H1 (cell line): Measurements from ENCODE around the gene BTBD9. TPM values are rescaled to one million over a fixed set of nuclear protein-coding genes. Genes with fewer than 3 reads are reported as not detected.

Experiments
- CTCF ChIA-PET: fragments of 300-600 bp; sonication (Branson Sonifier 250); formaldehyde crosslinking; loops from one replicate; lab custom pipeline; 2021; ENCODE audit not compliant: partially characterized antibody; lab: Charles Lee
- POLR2A ChIA-PET: fragments of 300-600 bp; sonication (Branson Sonifier 250); formaldehyde crosslinking; loops from one replicate; lab custom pipeline; 2021; ENCODE audit warnings: inconsistent platforms; ENCODE audit not compliant: partially characterized antibody; lab: Charles Lee
- DNase-seq, 2 experiments: peaks; one replicate each; pipeline versions ENCODE4 v3.0.0 to v3.0.0-alpha.2; 2010 to 2022; ENCODE audit warnings: low spot score in 2 of 2, low read depth in 1 of 2, mixed read lengths in 1 of 2
- FAIRE-seq: peaks from 2 replicates; lab custom pipeline; 2011; peaks lifted over from hg19 to GRCh38; lab: Jason Lieb, UNC
- H2AFZ ChIP-seq: 2 replicates; pipeline ENCODE4 v1.8.1; 2012; ENCODE audit warnings: low read length, inconsistent platforms
- H2AK5ac ChIP-seq: 2 replicates; pipeline ENCODE4 v1.6.1; 2013; ENCODE audit warnings: low read depth, low read length
- H2BK120ac ChIP-seq: replicated peaks from 2 replicates; pipeline ENCODE3; 2013; ENCODE audit warnings: low read depth, low read length, inconsistent platforms
- H2BK12ac ChIP-seq: 2 replicates; pipeline ENCODE4 v1.6.1; 2013; ENCODE audit warnings: low read depth, low read length
- H2BK15ac ChIP-seq: 2 replicates; pipeline ENCODE4 v1.6.1; 2013; ENCODE audit warnings: low read length
- H2BK20ac ChIP-seq: 2 replicates; pipeline ENCODE4 v1.6.1; 2013; ENCODE audit warnings: low read length
- H2BK5ac ChIP-seq: 2 replicates; pipeline ENCODE4 v1.6.1; 2013; ENCODE audit warnings: low read depth, low read length
- H3K14ac ChIP-seq: 2 replicates; pipeline ENCODE4 v1.6.1; 2013; ENCODE audit warnings: inconsistent platforms; ENCODE audit not compliant: insufficient read length
- H3K18ac ChIP-seq: 2 replicates; pipeline ENCODE4 v1.6.1; 2013; ENCODE audit warnings: low read length; ENCODE audit errors: extremely low read depth
- H3K23ac ChIP-seq: 2 replicates; pipeline ENCODE4 v1.6.1; 2013; ENCODE audit warnings: inconsistent platforms; ENCODE audit not compliant: insufficient read length
- H3K23me2 ChIP-seq: 2 replicates; pipeline ENCODE4 v1.6.1; 2013; ENCODE audit warnings: low read depth, low read length
- H3K27ac ChIP-seq: 2 replicates; pipeline ENCODE4 v1.6.1; 2011; ENCODE audit warnings: low read depth, low read length, inconsistent platforms
- H3K27me3 ChIP-seq, 4 experiments: replicated peaks in 1 of 4; 1 replicate in 1 of 4; 2 replicates in 3 of 4; pipeline versions ENCODE4 v1.6.1 to v1.8.1; 2011 to 2013; ENCODE audit warnings: low read length in 3 of 4, mild to moderate bottlenecking in 3 of 4, inconsistent platforms in 2 of 4, mixed read lengths in 2 of 4, moderate library complexity in 1 of 4; ENCODE audit not compliant: control insufficient read depth in 3 of 4, insufficient read depth in 3 of 4; ENCODE audit errors: extremely low read depth in 1 of 4
- H3K36me3 ChIP-seq, 4 experiments: 2 replicates each; pipeline versions ENCODE4 v1.6.1 to v1.8.1; 2011 to 2013; ENCODE audit warnings: mild to moderate bottlenecking in 4 of 4, low read length in 3 of 4, moderate library complexity in 2 of 4, control low read depth in 1 of 4, inconsistent platforms in 1 of 4; ENCODE audit not compliant: insufficient read depth in 4 of 4, control insufficient read depth in 2 of 4
- H3K4ac ChIP-seq: replicated peaks from 2 replicates; pipeline ENCODE3; 2013; ENCODE audit warnings: low read length, low read depth, mixed read lengths, inconsistent platforms; ENCODE audit not compliant: insufficient read length
- H3K4me1 ChIP-seq, 4 experiments: replicated peaks in 1 of 4; 1 replicate in 1 of 4; 2 replicates in 3 of 4; pipeline versions ENCODE4 v1.6.1 to v1.8.1; 2011 to 2013; ENCODE audit warnings: low read length in 3 of 4, inconsistent platforms in 2 of 4, mixed read lengths in 1 of 4; ENCODE audit not compliant: insufficient read depth in 4 of 4, control insufficient read depth in 3 of 4
- H3K4me2 ChIP-seq, 2 experiments: 2 replicates each; pipeline versions ENCODE4 v1.6.1 to v1.8.1; 2011 to 2013; ENCODE audit warnings: low read depth in 2 of 2, low read length in 2 of 2, control low read depth in 1 of 2, inconsistent platforms in 1 of 2, mild to moderate bottlenecking in 1 of 2; ENCODE audit not compliant: insufficient read depth in 1 of 2
- H3K4me3 ChIP-seq, 4 experiments: fragments of 200-600, 300-600 bp in 1 of 4; sonication (generic), shearing (Covaris generic), sonication (Bioruptor Twin) in 1 of 4; 2 replicates each; pipeline versions ENCODE4 v1.5.1 to v1.8.1; 2011 to 2016; ENCODE audit warnings: low read length in 4 of 4, low read depth in 3 of 4, control low read depth in 2 of 4, inconsistent platforms in 2 of 4, mild to moderate bottlenecking in 2 of 4, mixed read lengths in 1 of 4, moderate library complexity in 1 of 4; ENCODE audit not compliant: insufficient read depth in 2 of 4; ENCODE audit errors: extremely low read depth in 1 of 4
- H3K56ac ChIP-seq: replicated peaks from 2 replicates; pipeline ENCODE3; 2013; ENCODE audit warnings: low read depth, mild to moderate bottlenecking, mixed read lengths, low read length, inconsistent platforms; ENCODE audit not compliant: insufficient read length
- H3K79me1 ChIP-seq: 2 replicates; pipeline ENCODE4 v1.6.1; 2013; ENCODE audit warnings: low read depth, low read length, control low read depth
- H3K79me2 ChIP-seq, 2 experiments: 2 replicates each; pipeline versions ENCODE4 v1.6.1 to v1.8.1; 2012 to 2013; ENCODE audit warnings: low read length in 2 of 2, mild to moderate bottlenecking in 2 of 2, inconsistent platforms in 1 of 2; ENCODE audit not compliant: insufficient read depth in 2 of 2, control insufficient read depth in 1 of 2
- H3K9ac ChIP-seq, 4 experiments: replicated peaks in 1 of 4; 1 replicate in 1 of 4; 2 replicates in 3 of 4; pipeline versions ENCODE4 v1.6.1 to v1.8.1; 2011 to 2013; ENCODE audit warnings: low read depth in 3 of 4, low read length in 3 of 4, control low read depth in 2 of 4, mild to moderate bottlenecking in 2 of 4, moderate library complexity in 2 of 4, inconsistent platforms in 1 of 4; ENCODE audit errors: extremely low read depth in 1 of 4
- H3K9me3 ChIP-seq, 2 experiments: 2 replicates each; pipeline versions ENCODE4 v1.6.1 to v1.8.1; 2012 to 2013; ENCODE audit warnings: mild to moderate bottlenecking in 2 of 2, moderate library complexity in 2 of 2, control low read depth in 1 of 2, inconsistent platforms in 1 of 2, low read depth in 1 of 2, low read length in 1 of 2, mixed read lengths in 1 of 2; ENCODE audit not compliant: insufficient read depth in 2 of 2
- H4K20me1 ChIP-seq, 2 experiments: replicated peaks in 1 of 2; 2 replicates each; pipeline versions ENCODE3 to v1.8.1; 2011 to 2013; ENCODE audit warnings: inconsistent platforms in 2 of 2, low read length in 2 of 2, mild to moderate bottlenecking in 1 of 2; ENCODE audit not compliant: insufficient read depth in 2 of 2, control insufficient read depth in 1 of 2
- H4K5ac ChIP-seq: 2 replicates; pipeline ENCODE4 v1.6.1; 2013; ENCODE audit warnings: low read length, low read depth, mixed read lengths, inconsistent platforms; ENCODE audit not compliant: insufficient read length
- H4K8ac ChIP-seq: 2 replicates; pipeline ENCODE4 v1.8.0; 2013; ENCODE audit warnings: mild to moderate bottlenecking, moderate library complexity, low read length, inconsistent platforms; ENCODE audit not compliant: insufficient read depth; ENCODE audit errors: extremely low read depth
- H4K91ac ChIP-seq: replicated peaks from 2 replicates; pipeline ENCODE3; 2013; ENCODE audit warnings: low read length, mixed read lengths, inconsistent platforms; ENCODE audit not compliant: insufficient read length
- WGBS, 2 experiments: shearing (Covaris generic) in 1 of 2; methylation state at CpG; one replicate each; pipeline versions ENCODE4 v1.1.6 to v1.1.7; 2013 to 2015; ENCODE audit warnings: low lambda C conversion rate in 2 of 2, mixed read lengths in 2 of 2, inconsistent platforms in 1 of 2, low coverage in 1 of 2, missing lambda C conversion rate in 1 of 2; ENCODE audit not compliant: insufficient replicate concordance in 2 of 2, insufficient coverage in 1 of 2, insufficient read length in 1 of 2; ENCODE audit errors: extremely low coverage in 1 of 2, missing lambda C conversion rate in 1 of 2; 5-methylcytosine and 5-hydroxymethylcytosine counted together
- polyA plus RNA-seq, 7 experiments: library from polyadenylated mRNA; depleted of rRNA in 3 of 7; stranded (reverse) in 5 of 7; unstranded in 2 of 7; fragments of >200 nt in 5 of 7; fragments of 200-250 nt in 2 of 7; gene quantifications; 1 replicate in 5 of 7; 2 replicates in 1 of 7; 4 replicates in 1 of 7; pipeline versions ENCODE4 v1.2.1 to v1.2.3, GENCODE V29; 2011 to 2013; ENCODE audit warnings: missing spikeins in 2 of 7, mixed read lengths in 2 of 7
- total RNA-seq: library from RNA; stranded (reverse); fragmentation: NEBNext Ultra II Directional; extraction: Animal tissue kit (Norgen Biotek cat#: 25700); gene quantifications from 2 replicates; pipeline ENCODE4 v1.2.1, GENCODE V29; 2021

BTBD9 gene
- total and polyA plus RNA-seq, 2 of the 8 experiments (the other 6 are each of a cell fraction or from before 2014, with no cell fraction given) = 0.92 to 4.1 TPM

GRCh38 chr6:38429546-38429945, 210.2 kb downstream of the BTBD9 start:
- no peak overlapping the region for H2BK15ac ChIP-seq
- H3K4me3 ChIP-seq = no peak overlapping the region
- WGBS, 2 experiments = 89% methylated on average over 3 of the region's 3 CpGs; no CpG with 5 or more reads in 1 of the 2 experiments
- no peak overlapping the region for H3K4ac ChIP-seq
- H3K79me1 ChIP-seq = no peaks in the 10 kb centered on the region
- no peak overlapping the region for H3K18ac ChIP-seq
- H3K23me2 ChIP-seq = no peaks in the 10 kb centered on the region
- H3K27ac ChIP-seq = no peak overlapping the region
- no peak overlapping the region for H2AFZ ChIP-seq
- H3K14ac ChIP-seq = no peak overlapping the region
- H3K79me2 ChIP-seq = no peaks in the 10 kb centered on the region
- no peak overlapping the region for H4K91ac ChIP-seq
- no peak overlapping the region for H2AK5ac ChIP-seq
- no peak overlapping the region for H4K8ac ChIP-seq
- H2BK5ac ChIP-seq = no peak overlapping the region
- H4K20me1 ChIP-seq = no peaks in the 10 kb centered on the region
- H4K5ac ChIP-seq = no peak overlapping the region
- no peak overlapping the region for H3K23ac ChIP-seq
- H2BK20ac ChIP-seq = no peak overlapping the region
- H2BK12ac ChIP-seq = no peak overlapping the region
- H3K27me3 ChIP-seq = no peaks in the 10 kb centered on the region
- FAIRE-seq (no peak), DNase-seq (no peak)
- ChIA-PET POLR2A (no interaction called here), CTCF (no interaction called here)
- H3K36me3 ChIP-seq = no peaks in the 10 kb centered on the region
- no peaks in the 10 kb centered on the region; a peak in 1 of 4 replicates for H3K9me3 ChIP-seq
- H3K9ac ChIP-seq = no peak overlapping the region
- no peak overlapping the region for H3K56ac ChIP-seq
- no peak overlapping the region for H3K4me2 ChIP-seq
- H2BK120ac ChIP-seq = no peak overlapping the region
- H3K4me1 ChIP-seq = peaks cover 1 to 9% (median 4%) of the 10 kb centered on the region in 4 experiments; a peak in 4 of 7 replicates
